Naive thymus-derived CD4-positive, alpha-beta T cell (primary cell): ENCODE data around the gene TDRD5. TPM values are rescaled to one million over a fixed set of nuclear protein-coding genes. Genes with fewer than 3 reads are reported as not detected.
"Not testable (repeated sequence)": the region's sequence is repeated elsewhere in the genome, so short reads cannot be mapped to it uniquely, and the experiment has no call there.

Experiments used
- ATAC-seq: fragments of 150-1000 bp; cut with Tn5 transposase; 2 replicates; pipeline ENCODE4 v1.10.0; 2021; ENCODE audit warnings: mild to moderate bottlenecking, moderate library complexity
- CTCF ChIA-PET: fragments of 350-600 bp; sonication (Branson Sonifier 250); formaldehyde crosslinking; loops from one replicate; lab custom pipeline; 2021; ENCODE audit warnings: antibody characterized with exemption; lab: Charles Lee
- POLR2A ChIA-PET: fragments of 350-600 bp; sonication (Branson Sonifier 250); formaldehyde crosslinking; loops from one replicate; lab custom pipeline; 2021; ENCODE audit warnings: antibody characterized with exemption, inconsistent platforms; lab: Charles Lee
- DNase-seq, 9 donors: peaks; one replicate each; pipeline versions ENCODE4 v3.0.0 to v3.0.0-alpha.2; 2020 to 2022; ENCODE audit warnings: mixed read lengths in 1 of 9
- H3K27ac ChIP-seq: one replicate; pipeline ENCODE4 v1.7.0; 2013; ENCODE audit warnings: mild to moderate bottlenecking, low read depth, low read length, moderate library complexity
- H3K27me3 ChIP-seq, 2 donors: one replicate each; pipeline ENCODE4 v1.7.0; 2013; ENCODE audit warnings: low read length in 2 of 2, mild to moderate bottlenecking in 2 of 2, moderate library complexity in 2 of 2; ENCODE audit not compliant: control insufficient read depth in 2 of 2, insufficient read depth in 2 of 2
- H3K36me3 ChIP-seq, 3 experiments: 1 replicate in 2 of 3; 2 replicates in 1 of 3; pipeline ENCODE4 v1.7.0; 2013; ENCODE audit warnings: low read length in 3 of 3, mild to moderate bottlenecking in 3 of 3, moderate library complexity in 1 of 3; ENCODE audit not compliant: insufficient read depth in 3 of 3, control insufficient read depth in 2 of 3
- H3K4me1 ChIP-seq, 2 donors: one replicate each; pipeline ENCODE4 v1.7.0; 2013; ENCODE audit warnings: low read length in 2 of 2, mild to moderate bottlenecking in 2 of 2, moderate library complexity in 1 of 2; ENCODE audit not compliant: control insufficient read depth in 2 of 2, insufficient read depth in 2 of 2
- H3K4me3 ChIP-seq: 2 replicates; pipeline ENCODE4 v1.7.0; 2013; ENCODE audit warnings: mild to moderate bottlenecking, low read length
- H3K9me3 ChIP-seq, 3 experiments: 1 replicate in 2 of 3; 2 replicates in 1 of 3; pipeline ENCODE4 v1.7.0; 2013; ENCODE audit warnings: low read length in 3 of 3; ENCODE audit not compliant: control insufficient read depth in 2 of 3
- H3K27ac Mint-ChIP-seq, 9 donors: one replicate each; pipeline ENCODE4 v1.8.0; 2020 to 2022; ENCODE audit warnings: mixed read lengths in 9 of 9, mild to moderate bottlenecking in 8 of 9, moderate library complexity in 5 of 9, inconsistent platforms in 2 of 9
- H3K27me3 Mint-ChIP-seq, 5 donors: one replicate each; pipeline ENCODE4 v1.8.0; 2021 to 2022; ENCODE audit warnings: mixed read lengths in 5 of 5, mild to moderate bottlenecking in 1 of 5
- H3K36me3 Mint-ChIP-seq, 5 donors: one replicate each; pipeline ENCODE4 v1.8.0; 2020 to 2022; ENCODE audit warnings: mixed read lengths in 5 of 5, mild to moderate bottlenecking in 3 of 5, inconsistent platforms in 1 of 5
- H3K4me1 Mint-ChIP-seq, 7 donors: one replicate each; pipeline ENCODE4 v1.8.0; 2020 to 2022; ENCODE audit warnings: mixed read lengths in 7 of 7, mild to moderate bottlenecking in 3 of 7, inconsistent platforms in 1 of 7
- H3K4me3 Mint-ChIP-seq, 10 donors: one replicate each; pipeline ENCODE4 v1.8.0; 2020 to 2022; ENCODE audit warnings: mild to moderate bottlenecking in 10 of 10, mixed read lengths in 10 of 10, moderate library complexity in 6 of 10, inconsistent platforms in 2 of 10
- H3K9me3 Mint-ChIP-seq, 11 donors: one replicate each; pipeline ENCODE4 v1.8.0; 2020 to 2022; ENCODE audit warnings: mixed read lengths in 11 of 11, mild to moderate bottlenecking in 4 of 11, inconsistent platforms in 1 of 11, moderate library complexity in 1 of 11
- intact Hi-C, 2 donors: fragments of 100-400 bp; cut with micrococcal nuclease; formaldehyde crosslinking; loops; one replicate each; pipeline ENCODE4 v1.15.1; 2023
- polyA plus RNA-seq, 2 donors: library from polyadenylated mRNA; unstranded; fragments of 300-500 nt; fragmentation: Illumina TruSeq; gene quantifications; one replicate each; pipeline ENCODE4 v1.2.3, GENCODE V29; 2021
- total RNA-seq, 6 experiments: library from RNA in 5 of 6; stranded (reverse) in 5 of 6; gene quantifications; 1 replicate in 5 of 6; 2 replicates in 1 of 6; pipeline ENCODE4 v1.2.3 and lab custom pipeline; 2021 to 2026

TDRD5 gene
- total and polyA plus RNA-seq, 7 experiments from 2014 or later = not detected

- no peaks in the 10 kb centered on the region for H3K9me3 Mint-ChIP-seq
- H3K4me1 Mint-ChIP-seq = no peaks in the 10 kb centered on the region
- no peaks in the 10 kb centered on the region for H3K4me1 ChIP-seq
- no peak for DNase-seq
- H3K36me3 Mint-ChIP-seq = no peaks in the 10 kb centered on the region
- CTCF ChIA-PET = no interaction called here
- H3K9me3 ChIP-seq = no peaks in the 10 kb centered on the region
- ATAC-seq = no peak
- POLR2A ChIA-PET = no interaction called here
- H3K27me3 ChIP-seq = peaks cover 0 to 3% of the 10 kb centered on the region in 2 donors
- H3K4me3 ChIP-seq = no peak overlapping the region
- H3K36me3 ChIP-seq = no peaks in the 10 kb centered on the region
- no peak overlapping the region for H3K27ac ChIP-seq
- intact Hi-C loops = no loop called here
- H3K4me3 Mint-ChIP-seq = no peak overlapping the region
- H3K27me3 Mint-ChIP-seq = peaks cover 0 to 16% (median 0%) of the 10 kb centered on the region in 5 donors
- no peak overlapping the region for H3K27ac Mint-ChIP-seq
Measured at GRCh38 chr1:179637211-179637860, 45.7 kb downstream of the TDRD5 start.

- DNase-seq (no peak), ATAC-seq (no peak)
- ChIA-PET POLR2A (no interaction called here), CTCF (no interaction called here)
- Histone ChIP-seq H3K4me3 (no peak overlapping the region), H3K4me1 (no peaks in the 10 kb centered on the region), H3K9me3 (peaks cover 0 to 6% (median 0%) of the 10 kb centered on the region in 3 experiments), H3K36me3 (no peaks in the 10 kb centered on the region), H3K27me3 (no peaks in the 10 kb centered on the region), H3K27ac (no peak overlapping the region)
- Mint-ChIP-seq H3K4me3 (no peak overlapping the region), H3K9me3 (peaks cover 0 to 32% (median 10%) of the 10 kb centered on the region in 11 donors), H3K27me3 (peaks cover 5 to 30% (median 24%) of the 10 kb centered on the region in 5 donors), H3K27ac (no peak overlapping the region), H3K36me3 (peaks cover 0 to 6% (median 0%) of the 10 kb centered on the region in 5 donors), H3K4me1 (peaks cover 0 to 4% (median 0%) of the 10 kb centered on the region in 7 donors)
- intact Hi-C loops = no loop called here
Measured at GRCh38 chr1:179661018-179661417, 69.4 kb downstream of the TDRD5 start.

- Histone ChIP-seq H3K9me3 (peaks cover 0 to 6% (median 0%) of the 10 kb centered on the region in 3 experiments), H3K4me1 (no peaks in the 10 kb centered on the region), H3K27ac (no peak overlapping the region), H3K27me3 (no peaks in the 10 kb centered on the region), H3K36me3 (no peaks in the 10 kb centered on the region), H3K4me3 (no peak overlapping the region)
- Mint-ChIP-seq H3K9me3 (peaks cover 0 to 21% (median 10%) of the 10 kb centered on the region in 11 donors), H3K4me1 (peaks cover 0 to 4% (median 0%) of the 10 kb centered on the region in 7 donors), H3K4me3 (no peak overlapping the region), H3K36me3 (peaks cover 0 to 6% (median 0%) of the 10 kb centered on the region in 5 donors), H3K27me3 (peaks cover 5 to 41% (median 24%) of the 10 kb centered on the region in 5 donors), H3K27ac (no peak overlapping the region)
- intact Hi-C loops = no loop called here
- POLR2A ChIA-PET = no interaction called here
- ATAC-seq (no peak), DNase-seq (no peak)
- CTCF ChIA-PET = no interaction called here
Measured at GRCh38 chr1:179663810-179664209, 72.2 kb downstream of the TDRD5 start.

- Mint-ChIP-seq H3K4me3 (no peak overlapping the region), H3K27ac (no peak overlapping the region), H3K9me3 (peaks cover 0 to 21% (median 6%) of the 10 kb centered on the region in 11 donors), H3K27me3 (peaks cover 10 to 56% (median 26%) of the 10 kb centered on the region in 5 donors), H3K4me1 (no peaks in the 10 kb centered on the region), H3K36me3 (peaks cover 0 to 5% (median 0%) of the 10 kb centered on the region in 5 donors)
- Histone ChIP-seq H3K27me3 (no peaks in the 10 kb centered on the region), H3K27ac (no peak overlapping the region), H3K9me3 (no peaks in the 10 kb centered on the region), H3K4me3 (no peak overlapping the region), H3K36me3 (no peaks in the 10 kb centered on the region), H3K4me1 (no peaks in the 10 kb centered on the region)
- DNase-seq (no peak), ATAC-seq (no peak)
- intact Hi-C loops = no loop called here
- ChIA-PET CTCF (no interaction called here), POLR2A (no interaction called here)
Measured at GRCh38 chr1:179677882-179678281, 86.2 kb downstream of the TDRD5 start.

GRCh38 chr1:179694530-179694929 is 102.9 kb downstream of the TDRD5 start:
- POLR2A ChIA-PET, H3K4me3 Mint-ChIP-seq, H3K27ac Mint-ChIP-seq, H3K36me3 Mint-ChIP-seq, H3K36me3 ChIP-seq, H3K4me1 ChIP-seq, DNase-seq, H3K9me3 Mint-ChIP-seq, H3K4me1 Mint-ChIP-seq, intact Hi-C loops, H3K9me3 ChIP-seq, ATAC-seq, H3K27ac ChIP-seq, H3K27me3 ChIP-seq, H3K4me3 ChIP-seq: not testable (repeated sequence)
- peaks cover 18 to 32% (median 26%) of the 10 kb centered on the region in 5 donors for H3K27me3 Mint-ChIP-seq
- CTCF ChIA-PET = interaction anchor here (1.1 kb wide), 1 partner anchor 120 kb away, joined by 3 read pairs; no protein-coding TSS in a partner anchor

- no peak overlapping the region for H3K4me3 Mint-ChIP-seq
- no peak for DNase-seq
- H3K36me3 ChIP-seq = no peaks in the 10 kb centered on the region
- H3K27me3 Mint-ChIP-seq = peaks cover 0 to 6% (median 0%) of the 10 kb centered on the region in 5 donors
- no peak overlapping the region for H3K27ac Mint-ChIP-seq
- ChIA-PET CTCF (interaction anchor here (2.0 to 14.1 kb wide), 3 partner anchors 111 to 477 kb away, joined by 5 to 376 read pairs (median 8); no protein-coding TSS in a partner anchor), POLR2A (no interaction called here)
- H3K9me3 Mint-ChIP-seq = no peaks in the 10 kb centered on the region
- H3K36me3 Mint-ChIP-seq = no peaks in the 10 kb centered on the region
- H3K9me3 ChIP-seq = no peaks in the 10 kb centered on the region
- no peak overlapping the region for H3K27ac ChIP-seq
- no peak overlapping the region for H3K4me3 ChIP-seq
- H3K4me1 Mint-ChIP-seq = peaks cover 0 to 4% (median 0%) of the 10 kb centered on the region in 7 donors
- intact Hi-C loops = loop anchor here in 1 of 2 donors (10.0 kb wide), 1 partner anchor 782 kb away; no protein-coding TSS in a partner anchor
- no peak for ATAC-seq
- no peaks in the 10 kb centered on the region for H3K27me3 ChIP-seq
- no peaks in the 10 kb centered on the region for H3K4me1 ChIP-seq
Measured at GRCh38 chr1:179702946-179703539, 111.4 kb downstream of the TDRD5 start.
